ENCODE measurements around the gene SATB1. TPM values are rescaled to one million over a fixed set of nuclear protein-coding genes. Genes with fewer than 3 reads are reported as not detected.

Gene SATB1
- total RNA-seq, 4 donors from 2014 or later, result 40.9 to 69.6 (median 41.7) TPM

DNA sequence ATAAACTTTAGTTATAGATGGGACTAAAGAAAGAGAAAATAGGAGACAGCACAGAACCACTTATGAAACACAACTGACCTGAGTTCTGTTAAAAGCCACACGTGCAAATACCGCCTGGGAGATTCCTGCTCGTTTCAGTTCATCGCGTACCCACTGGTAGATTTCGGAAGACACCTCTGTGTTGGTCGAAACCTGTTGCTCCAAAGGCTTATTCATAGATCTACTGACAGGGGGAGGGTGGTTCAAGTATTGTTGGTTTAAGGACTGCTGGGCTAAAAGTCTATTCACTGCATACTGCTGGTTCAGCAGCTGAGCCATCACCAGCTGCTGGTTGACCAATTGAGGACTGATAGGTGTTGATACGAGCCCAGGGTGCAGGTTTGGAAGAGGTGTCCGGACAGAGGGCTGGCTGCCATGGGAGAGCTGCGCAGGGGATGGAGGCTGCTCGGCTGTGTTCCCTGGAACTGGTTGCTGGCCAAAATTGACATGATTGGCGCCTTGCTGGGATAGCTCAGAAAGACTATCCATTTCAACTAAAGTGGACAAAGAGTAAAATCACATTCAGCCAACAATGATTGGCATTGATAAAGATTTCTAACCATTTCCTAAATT, 30.6 kb downstream of the SATB1 start:
- in situ Hi-C loops (cut with MboI; ENCODE audit: low sequenced_read_pairs in 4 of 4), result no loop called here
- intact Hi-C loops (cut with DNase I; ENCODE audit: low total_unique reads), result no loop called here
- no peak overlapping the region for H3K4me3 ChIP-seq
- no peaks in the 10 kb centered on the region for H3K27me3 ChIP-seq
- no peak overlapping the region for H3K27ac ChIP-seq
- no peak for DNase-seq
- H3K4me1 ChIP-seq, result no peaks in the 10 kb centered on the region
- TF ChIP-seq, protein P1, sequence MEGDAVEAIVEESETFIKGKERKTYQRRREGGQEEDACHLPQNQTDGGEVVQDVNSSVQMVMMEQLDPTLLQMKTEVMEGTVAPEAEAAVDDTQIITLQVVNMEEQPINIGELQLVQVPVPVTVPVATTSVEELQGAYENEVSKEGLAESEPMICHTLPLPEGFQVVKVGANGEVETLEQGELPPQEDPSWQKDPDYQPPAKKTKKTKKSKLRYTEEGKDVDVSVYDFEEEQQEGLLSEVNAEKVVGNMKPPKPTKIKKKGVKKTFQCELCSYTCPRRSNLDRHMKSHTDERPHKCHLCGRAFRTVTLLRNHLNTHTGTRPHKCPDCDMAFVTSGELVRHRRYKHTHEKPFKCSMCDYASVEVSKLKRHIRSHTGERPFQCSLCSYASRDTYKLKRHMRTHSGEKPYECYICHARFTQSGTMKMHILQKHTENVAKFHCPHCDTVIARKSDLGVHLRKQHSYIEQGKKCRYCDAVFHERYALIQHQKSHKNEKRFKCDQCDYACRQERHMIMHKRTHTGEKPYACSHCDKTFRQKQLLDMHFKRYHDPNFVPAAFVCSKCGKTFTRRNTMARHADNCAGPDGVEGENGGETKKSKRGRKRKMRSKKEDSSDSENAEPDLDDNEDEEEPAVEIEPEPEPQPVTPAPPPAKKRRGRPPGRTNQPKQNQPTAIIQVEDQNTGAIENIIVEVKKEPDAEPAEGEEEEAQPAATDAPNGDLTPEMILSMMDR (IDR thresholded peaks at IDR 0.05 in 4 of 5, conservative IDR thresholded peaks at IDR 0.05 in 1 of 5), result no peak
- no peak for TF ChIP-seq POLR2A (IDR thresholded peaks at IDR 0.05)
- H3K9me3 ChIP-seq, result no peaks in the 10 kb centered on the region
- peaks cover 0 to 14% of the 10 kb centered on the region in 2 donors for H3K36me3 ChIP-seq
- no peak for ATAC-seq

DNA sequence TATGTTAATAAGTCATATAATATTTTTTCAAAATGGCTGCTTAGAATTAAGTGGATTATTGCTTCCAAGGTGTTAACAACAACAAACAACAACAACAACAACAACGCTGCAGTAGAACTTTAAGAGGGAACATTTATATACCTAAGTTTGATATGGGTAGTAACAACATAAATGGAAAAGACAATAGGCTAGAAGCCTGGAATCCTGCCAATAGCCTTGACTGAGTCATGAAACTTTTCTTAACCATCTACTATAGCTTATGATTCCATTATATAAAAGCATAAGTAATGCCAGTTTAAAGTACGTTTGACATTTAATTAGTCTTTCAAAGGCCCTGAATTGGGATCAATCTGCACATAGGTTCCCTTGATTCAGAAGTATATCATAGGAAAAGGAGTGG, 31.2 kb downstream of the SATB1 start:
- Histone ChIP-seq H3K27me3 (no peaks in the 10 kb centered on the region), H3K4me1 (no peaks in the 10 kb centered on the region), H3K27ac (no peak overlapping the region), H3K4me3 (no peak overlapping the region), H3K9me3 (no peaks in the 10 kb centered on the region), H3K36me3 (peaks cover 0 to 14% of the 10 kb centered on the region in 2 donors)
- in situ Hi-C loops (cut with MboI; ENCODE audit: low sequenced_read_pairs in 4 of 4) (no loop called here), intact Hi-C loops (cut with DNase I; ENCODE audit: low total_unique reads) (no loop called here)
- no peak for DNase-seq
- ATAC-seq, result no peak
- TF ChIP-seq POLR2A (IDR thresholded peaks at IDR 0.05), result no peak
- TF ChIP-seq, protein P1 (IDR thresholded peaks at IDR 0.05 in 4 of 5, conservative IDR thresholded peaks at IDR 0.05 in 1 of 5), result no peak

DNA sequence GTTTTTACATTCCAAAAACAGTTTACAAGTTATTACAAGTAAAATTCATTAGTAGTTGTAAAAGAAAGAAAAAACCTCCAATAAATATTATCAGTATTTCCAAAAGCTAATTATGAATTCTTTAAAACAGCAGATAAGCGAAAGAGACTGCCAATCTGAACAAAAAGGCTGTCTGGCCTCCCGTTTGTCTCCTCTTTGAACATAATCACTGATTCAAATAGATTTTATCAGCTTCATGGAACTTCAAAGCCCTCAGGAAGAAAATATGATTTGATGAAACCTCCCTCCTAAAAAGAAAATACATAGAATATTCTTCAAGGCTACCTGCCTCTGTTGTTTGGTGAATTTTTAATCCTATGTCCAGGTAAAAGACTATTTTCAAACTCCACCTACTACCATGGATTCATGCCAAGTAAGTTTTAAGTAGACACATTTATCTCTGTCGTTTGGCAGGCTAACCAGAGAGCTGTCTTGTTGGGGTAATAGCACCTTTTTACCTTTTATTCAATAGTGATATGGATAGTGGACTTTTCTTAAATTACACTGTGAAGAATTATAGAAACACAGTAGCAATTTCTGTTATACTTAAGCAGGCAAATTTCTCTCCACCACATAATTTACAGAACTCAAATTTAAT, 35.0 kb downstream of the SATB1 start:
- DNase-seq (no peak), ATAC-seq (no peak)
- peaks cover 0 to 5% of the 10 kb centered on the region in 2 donors for H3K36me3 ChIP-seq
- intact Hi-C loops (cut with DNase I; ENCODE audit: low total_unique reads), result loop anchor here (2.0 kb wide), 1 partner anchor 55 kb away; no protein-coding TSS in a partner anchor
- in situ Hi-C loops (cut with MboI; ENCODE audit: low sequenced_read_pairs in 4 of 4), result no loop called here
- H3K27ac ChIP-seq, result no peak overlapping the region
- H3K27me3 ChIP-seq, result no peaks in the 10 kb centered on the region
- no peak overlapping the region for H3K4me3 ChIP-seq
- TF ChIP-seq POLR2A (IDR thresholded peaks at IDR 0.05), result no peak
- TF ChIP-seq, protein P1 (IDR thresholded peaks at IDR 0.05 in 4 of 5, conservative IDR thresholded peaks at IDR 0.05 in 1 of 5), result no peak
- no peaks in the 10 kb centered on the region for H3K4me1 ChIP-seq
- no peaks in the 10 kb centered on the region for H3K9me3 ChIP-seq

DNA sequence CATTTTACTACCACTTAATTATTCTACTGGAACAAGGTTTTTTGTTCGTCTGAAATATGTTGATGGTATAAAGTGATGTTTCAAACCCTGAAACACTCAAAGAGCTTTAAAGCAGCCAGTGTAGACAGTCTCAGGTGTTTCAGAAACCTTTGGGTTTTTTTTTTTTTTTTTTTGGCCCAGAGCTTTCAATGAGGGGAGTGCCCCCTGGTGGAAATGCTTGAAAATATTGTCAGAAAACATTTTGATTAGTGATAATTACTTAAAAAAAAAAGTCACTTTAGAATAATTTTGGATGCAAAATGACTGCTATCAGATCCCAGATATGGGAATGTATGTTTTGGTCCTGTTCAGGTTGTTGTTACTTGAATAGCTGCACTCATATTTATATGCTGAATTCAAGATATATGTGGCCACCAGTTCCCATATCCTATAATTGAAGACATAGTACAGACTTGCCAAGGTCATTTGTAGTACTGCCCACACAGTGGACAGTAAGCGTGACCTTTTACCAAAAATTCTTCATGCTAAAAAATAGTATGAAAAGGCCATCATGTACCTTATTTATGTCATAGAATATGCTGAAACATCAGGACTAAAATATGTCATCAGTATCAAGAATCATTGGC, 35.9 kb downstream of the SATB1 start:
- no peaks in the 10 kb centered on the region for H3K9me3 ChIP-seq
- in situ Hi-C loops (cut with MboI; ENCODE audit: low sequenced_read_pairs in 4 of 4) (no loop called here), intact Hi-C loops (cut with DNase I; ENCODE audit: low total_unique reads) (no loop called here)
- TF ChIP-seq POLR2A (IDR thresholded peaks at IDR 0.05), result no peak
- TF ChIP-seq, protein P1 (IDR thresholded peaks at IDR 0.05 in 4 of 5, conservative IDR thresholded peaks at IDR 0.05 in 1 of 5), result peak in 2 of 5 experiments; percentile 37 to 53
- DNase-seq (no peak), ATAC-seq (no peak)
- no peak overlapping the region for H3K4me3 ChIP-seq
- H3K27ac ChIP-seq, result no peak overlapping the region
- H3K4me1 ChIP-seq, result no peaks in the 10 kb centered on the region
- no peaks in the 10 kb centered on the region for H3K27me3 ChIP-seq
- H3K36me3 ChIP-seq, result peaks cover 0 to 12% of the 10 kb centered on the region in 2 donors

Measured in gastrocnemius medialis (tissue), 4 donors.